ENCODE data around the gene COQ5. TPM values are rescaled to one million over a fixed set of nuclear protein-coding genes. Genes with fewer than 3 reads are reported as not detected.

The COQ5 gene
- total RNA-seq, 1 donor from 2014 or later, result 29.3 TPM

DNA sequence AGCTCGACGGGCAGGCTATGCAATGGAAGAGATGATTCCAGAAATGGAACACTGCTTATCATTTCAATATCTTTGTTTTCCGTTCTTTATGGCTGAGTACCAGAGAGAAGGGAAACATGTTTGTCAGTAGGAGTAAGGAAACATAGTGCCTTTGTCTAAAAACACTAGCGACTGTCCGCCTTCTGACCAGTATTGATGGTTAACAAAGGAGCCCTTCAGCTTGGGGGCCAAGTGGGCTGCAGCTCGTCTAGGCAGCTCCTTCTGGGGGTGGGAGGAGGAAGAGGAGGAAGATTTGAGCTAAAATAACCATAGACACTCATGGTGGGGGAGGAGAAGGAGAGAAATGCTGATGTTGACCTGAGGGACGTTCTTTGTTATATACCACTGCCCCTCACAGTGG is 15.0 kb downstream of the COQ5 start:
- no peak for DNase-seq (ENCODE audit: low spot score)
- Mint-ChIP-seq H3K27me3 (ENCODE audit: low read depth) (no peaks in the 10 kb centered on the region), H3K4me3 (ENCODE audit: low read depth) (no peak overlapping the region), H3K27ac (no peak overlapping the region), H3K9me3 (no peaks in the 10 kb centered on the region), H3K36me3 (ENCODE audit: low read depth) (peaks cover 30% of the 10 kb centered on the region), H3K4me1 (ENCODE audit: low read depth) (no peaks in the 10 kb centered on the region)
- intact Hi-C loops (cut with micrococcal nuclease), result no loop called here

DNA sequence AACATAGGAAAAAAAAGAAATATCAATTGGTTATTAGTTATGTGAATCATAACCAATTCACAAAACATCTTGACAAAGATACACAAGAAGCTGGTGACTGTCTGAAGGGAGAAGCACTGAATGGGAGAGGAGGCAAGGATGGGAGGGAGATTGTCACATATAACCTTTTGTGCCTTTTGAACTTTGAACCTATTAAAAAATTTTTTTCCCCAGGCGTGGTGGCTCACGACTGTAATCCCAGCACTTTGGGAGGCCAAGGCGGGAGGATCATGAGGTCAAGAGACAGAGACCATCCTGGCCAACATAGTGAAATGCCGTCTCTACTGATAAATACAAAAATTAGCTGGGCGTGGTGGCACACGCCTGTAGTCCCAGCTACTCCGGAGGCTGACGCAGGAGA is 20.4 kb downstream of the COQ5 start:
- Mint-ChIP-seq H3K4me1 (ENCODE audit: low read depth) (no peaks in the 10 kb centered on the region), H3K27me3 (ENCODE audit: low read depth) (no peaks in the 10 kb centered on the region), H3K4me3 (ENCODE audit: low read depth) (no peak overlapping the region), H3K36me3 (ENCODE audit: low read depth) (peaks cover 25% of the 10 kb centered on the region), H3K9me3 (no peaks in the 10 kb centered on the region), H3K27ac (no peak overlapping the region)
- intact Hi-C loops (cut with micrococcal nuclease), result no loop called here
- DNase-seq (ENCODE audit: low spot score), result no peak

DNA sequence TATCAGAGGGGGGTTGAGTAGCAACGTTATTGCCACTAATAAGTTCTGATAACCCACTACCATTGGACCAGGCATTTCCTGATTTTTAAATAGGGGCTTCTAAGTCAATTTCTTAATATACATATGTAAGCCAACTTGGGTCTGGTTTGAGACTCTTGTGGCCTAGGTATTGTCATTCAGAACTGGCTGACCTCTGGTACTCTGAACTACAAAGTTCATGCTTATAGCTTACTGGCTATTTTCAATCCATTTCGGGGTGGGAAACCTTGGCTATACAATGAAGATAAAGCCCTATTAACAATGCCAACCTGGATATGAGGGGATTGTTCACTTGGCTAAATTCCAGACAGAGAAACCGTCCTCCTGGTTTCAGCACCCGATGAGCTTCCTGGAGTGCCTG is 24.4 kb downstream of the COQ5 start:
- H3K4me3 Mint-ChIP-seq (ENCODE audit: low read depth), result no peak overlapping the region
- H3K4me1 Mint-ChIP-seq (ENCODE audit: low read depth), result peaks cover 3% of the 10 kb centered on the region

DNA sequence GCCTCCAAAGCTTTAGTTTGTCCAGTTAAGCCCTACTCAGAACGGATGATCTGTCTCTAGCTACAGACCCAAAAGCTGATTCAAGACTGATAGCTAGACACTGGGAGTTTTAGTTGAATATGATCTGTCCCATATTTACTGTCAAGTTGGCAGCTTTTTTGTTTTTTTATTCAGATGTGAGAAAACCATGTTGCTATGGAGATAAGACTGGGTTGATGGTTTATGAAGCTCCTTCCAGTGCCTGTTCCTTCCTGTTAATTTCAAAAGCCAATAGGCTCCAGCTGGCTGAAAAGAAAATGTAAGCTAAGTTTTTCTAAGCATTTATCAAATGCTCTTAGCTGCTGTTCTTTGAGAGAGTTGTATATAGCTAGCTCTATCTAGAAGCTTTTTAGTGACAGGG is 28.4 kb downstream of the COQ5 start:
- H3K27me3 Mint-ChIP-seq (ENCODE audit: low read depth), result no peaks in the 10 kb centered on the region
- H3K4me3 Mint-ChIP-seq (ENCODE audit: low read depth), result no peak overlapping the region
- intact Hi-C loops (cut with micrococcal nuclease), result no loop called here
- H3K36me3 Mint-ChIP-seq (ENCODE audit: low read depth), result peaks cover 56% of the 10 kb centered on the region
- DNase-seq (ENCODE audit: low spot score), result no peak
- H3K4me1 Mint-ChIP-seq (ENCODE audit: low read depth), result peaks cover 24% of the 10 kb centered on the region
- no peaks in the 10 kb centered on the region for H3K9me3 Mint-ChIP-seq
- H3K27ac Mint-ChIP-seq, result no peak overlapping the region

More for the DNA sequence above, 24.4 kb downstream of the COQ5 start:
- Mint-ChIP-seq H3K27me3 (ENCODE audit: low read depth) (no peaks in the 10 kb centered on the region), H3K9me3 (no peaks in the 10 kb centered on the region), H3K27ac (no peak overlapping the region), H3K36me3 (ENCODE audit: low read depth) (peaks cover 38% of the 10 kb centered on the region)
- intact Hi-C loops (cut with micrococcal nuclease), result no loop called here
- no peak for DNase-seq (ENCODE audit: low spot score)

DNA sequence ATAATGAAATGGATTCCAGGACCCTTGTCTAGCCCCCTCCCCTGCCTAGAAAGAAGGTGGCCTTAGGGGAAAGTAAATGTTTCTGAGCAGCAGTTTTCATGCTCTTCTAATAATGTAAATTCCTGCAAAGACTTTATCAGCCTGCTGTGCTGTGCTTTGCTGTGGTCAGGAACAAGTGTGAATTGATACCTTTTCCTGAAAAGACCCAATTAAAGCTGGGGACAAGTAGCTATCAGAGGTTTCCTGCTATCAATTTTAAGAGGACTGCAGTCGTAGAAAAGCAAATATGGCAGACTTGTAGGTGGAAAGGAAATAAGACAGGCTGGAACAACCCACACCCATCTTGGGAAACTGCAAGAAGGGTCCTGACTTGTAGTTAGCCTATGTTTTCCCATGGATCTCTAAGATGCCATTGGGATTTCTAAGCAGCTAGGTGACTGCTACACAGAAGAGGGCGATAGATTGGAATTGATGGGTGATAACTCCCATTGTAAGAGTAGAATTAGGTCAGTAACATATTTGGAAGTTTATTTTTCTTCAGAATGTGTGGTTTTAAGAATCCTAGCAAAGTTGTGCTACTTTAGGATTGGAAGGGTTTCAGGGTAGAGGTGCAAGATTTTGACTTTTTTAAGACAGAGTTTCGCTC is 30.0 kb downstream of the COQ5 start:
- H3K4me1 Mint-ChIP-seq (ENCODE audit: low read depth), result peaks cover 31% of the 10 kb centered on the region
- H3K36me3 Mint-ChIP-seq (ENCODE audit: low read depth), result peaks cover 54% of the 10 kb centered on the region
- H3K4me3 Mint-ChIP-seq (ENCODE audit: low read depth), result no peak overlapping the region
- H3K9me3 Mint-ChIP-seq, result no peaks in the 10 kb centered on the region
- no peak for DNase-seq (ENCODE audit: low spot score)
- intact Hi-C loops (cut with micrococcal nuclease), result loop anchor here (5.0 kb wide), 1 partner anchor 52 kb away; the partner anchor contains the start of genes GATC and TRIAP1
- no peaks in the 10 kb centered on the region for H3K27me3 Mint-ChIP-seq (ENCODE audit: low read depth)
- no peak overlapping the region for H3K27ac Mint-ChIP-seq

DNA sequence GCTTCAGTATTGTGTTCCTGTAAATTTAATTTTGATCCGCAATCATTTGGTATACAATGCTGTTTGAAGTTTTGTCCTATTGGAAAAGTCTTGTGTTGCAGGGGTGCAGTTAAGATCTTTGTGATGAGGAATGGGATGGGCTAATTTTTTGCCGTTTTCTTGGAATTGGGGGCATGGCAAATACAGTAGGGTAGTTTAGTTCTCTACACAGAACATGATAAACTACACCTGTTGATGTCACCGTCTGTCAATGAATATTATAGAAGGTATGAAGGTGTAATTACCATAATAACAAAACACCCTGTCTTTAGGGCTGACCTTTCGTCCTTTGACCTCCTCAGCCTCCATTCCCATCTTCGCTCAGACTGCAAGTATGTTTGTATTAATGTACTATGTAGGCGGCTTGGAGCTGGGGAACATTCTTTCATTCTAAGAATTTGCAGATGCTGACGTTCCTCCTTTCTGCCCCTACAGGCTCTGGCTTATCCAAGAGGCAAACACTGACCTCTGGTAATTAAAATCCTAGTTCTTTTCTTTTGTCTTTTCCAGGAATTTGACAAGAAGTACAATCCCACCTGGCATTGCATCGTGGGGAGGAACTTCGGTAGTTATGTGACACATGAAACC is 31.3 kb downstream of the COQ5 start:
- peak overlapping the region; percentile 29 for H3K27ac Mint-ChIP-seq
- peak overlapping the region; percentile 98 for H3K4me3 Mint-ChIP-seq (ENCODE audit: low read depth)
- no peak for DNase-seq (ENCODE audit: low spot score)
- peaks cover 31% of the 10 kb centered on the region for H3K4me1 Mint-ChIP-seq (ENCODE audit: low read depth)
- no peaks in the 10 kb centered on the region for H3K27me3 Mint-ChIP-seq (ENCODE audit: low read depth)
- H3K9me3 Mint-ChIP-seq, result no peaks in the 10 kb centered on the region
- intact Hi-C loops (cut with micrococcal nuclease), result loop anchor here (2.0 to 5.0 kb wide), 2 partner anchors 37 to 50 kb away; partner anchors contain the start of genes GATC, RNF10 and TRIAP1
- H3K36me3 Mint-ChIP-seq (ENCODE audit: low read depth), result peaks cover 43% of the 10 kb centered on the region

DNA sequence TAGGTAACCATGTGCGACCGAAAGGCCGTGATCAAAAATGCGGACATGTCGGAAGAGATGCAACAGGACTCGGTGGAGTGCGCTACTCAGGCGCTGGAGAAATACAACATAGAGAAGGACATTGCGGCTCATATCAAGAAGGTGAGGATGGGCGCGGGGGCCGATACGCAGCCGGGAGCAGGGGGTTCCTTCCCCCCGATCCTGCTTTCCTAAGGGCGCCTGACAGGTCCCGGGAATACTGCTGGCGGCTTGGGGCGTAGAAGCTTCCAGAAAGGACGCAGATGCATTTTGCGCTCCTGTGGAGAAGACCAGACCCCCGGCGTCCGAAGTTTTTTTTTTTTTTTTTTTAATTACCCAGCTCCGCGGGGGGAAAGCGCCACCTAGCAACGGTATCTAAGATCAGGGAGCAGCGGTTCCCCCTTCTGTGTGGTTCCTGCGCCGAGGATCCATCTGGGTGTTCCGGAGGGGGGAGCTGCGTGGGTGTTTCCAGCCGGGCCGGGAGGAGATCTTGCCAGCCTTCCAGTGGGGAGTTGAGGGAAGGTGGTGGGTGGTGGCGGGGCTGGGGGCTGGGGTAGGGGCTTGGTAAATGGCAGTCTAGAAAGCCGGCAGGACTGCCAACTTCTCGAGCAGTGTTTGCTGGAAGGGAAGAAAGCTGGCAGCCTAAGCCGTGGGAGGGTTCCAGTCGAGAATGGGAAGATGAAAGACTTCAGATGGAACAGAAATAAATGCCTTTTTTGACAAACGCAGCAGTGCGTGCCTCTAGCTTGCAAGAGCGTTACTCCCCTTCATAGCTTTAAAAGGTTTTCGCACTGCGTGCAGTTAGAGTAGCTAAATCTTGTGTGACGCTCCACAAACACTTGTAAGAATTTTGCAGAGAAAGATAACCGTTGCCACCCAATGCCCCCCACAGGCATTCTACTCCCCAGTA is 32.3 kb downstream of the COQ5 start:
- intact Hi-C loops (cut with micrococcal nuclease), result loop anchor here (1.0 to 5.0 kb wide), 3 partner anchors 27 to 49 kb away; partner anchors contain the start of genes GATC, RNF10, SRSF9 and TRIAP1
- Mint-ChIP-seq H3K36me3 (ENCODE audit: low read depth) (peaks cover 37% of the 10 kb centered on the region), H3K4me1 (ENCODE audit: low read depth) (peaks cover 31% of the 10 kb centered on the region), H3K27me3 (ENCODE audit: low read depth) (no peaks in the 10 kb centered on the region), H3K9me3 (no peaks in the 10 kb centered on the region), H3K4me3 (ENCODE audit: low read depth) (peak overlapping the region; percentile 98), H3K27ac (peak overlapping the region; percentile 87)
- DNase-seq (ENCODE audit: low spot score), result peak; percentile 18

DNA sequence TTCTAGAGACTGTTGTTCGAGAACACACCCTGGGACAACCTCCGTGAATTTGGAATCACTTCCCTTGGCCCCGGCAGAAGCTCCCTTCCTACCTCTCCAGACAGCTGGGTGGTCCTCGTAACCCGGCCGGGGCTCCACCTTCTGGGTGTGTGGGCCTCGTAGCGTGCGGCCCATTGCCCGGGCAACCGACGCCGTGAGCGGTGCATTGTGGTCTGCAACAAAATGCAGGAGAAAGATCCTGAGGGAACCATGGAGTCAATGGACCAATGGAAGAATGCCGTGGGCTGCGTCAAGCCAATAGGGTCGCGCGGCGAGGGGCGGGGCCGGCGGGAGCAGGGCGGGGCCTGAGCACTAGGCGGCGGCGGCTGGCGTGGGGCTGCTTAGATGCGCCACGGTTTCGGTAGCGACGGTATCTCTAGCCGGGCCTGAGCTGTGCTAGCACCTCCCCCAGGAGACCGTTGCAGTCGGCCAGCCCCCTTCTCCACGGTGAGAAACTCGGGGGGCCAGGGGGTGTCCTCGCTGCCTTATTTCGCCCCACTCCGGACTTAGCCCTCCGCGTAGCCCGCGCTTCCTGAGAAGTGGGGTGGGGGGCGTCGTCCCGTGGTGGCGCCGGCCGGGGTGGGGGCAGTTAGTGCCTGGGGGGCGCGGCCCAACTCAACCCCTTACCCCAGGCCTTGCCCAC is 33.1 kb downstream of the COQ5 start, which contains the start of gene DYNLL1:
TSS of gene DYNLL1 (plus strand) at position 383 of the 682 bp plus-strand sequence. CDS start 309 bp downstream, outside the sequence.
- intact Hi-C loops (cut with micrococcal nuclease), result loop anchor here (1.0 to 5.0 kb wide), 3 partner anchors 27 to 49 kb away; partner anchors contain the start of genes GATC, RNF10, SRSF9 and TRIAP1
- H3K27ac Mint-ChIP-seq, result peak within 1 kb of the TSS; percentile 87
- H3K9me3 Mint-ChIP-seq, result no peaks in the 10 kb centered on the region
- peak within 1 kb of the TSS; percentile 98 for H3K4me3 Mint-ChIP-seq (ENCODE audit: low read depth)
- H3K4me1 Mint-ChIP-seq (ENCODE audit: low read depth), result peaks cover 31% of the 10 kb centered on the region
- no peaks in the 10 kb centered on the region for H3K27me3 Mint-ChIP-seq (ENCODE audit: low read depth)
- DNase-seq (ENCODE audit: low spot score), result peak; percentile 96
- peaks cover 37% of the 10 kb centered on the region for H3K36me3 Mint-ChIP-seq (ENCODE audit: low read depth)

DNA sequence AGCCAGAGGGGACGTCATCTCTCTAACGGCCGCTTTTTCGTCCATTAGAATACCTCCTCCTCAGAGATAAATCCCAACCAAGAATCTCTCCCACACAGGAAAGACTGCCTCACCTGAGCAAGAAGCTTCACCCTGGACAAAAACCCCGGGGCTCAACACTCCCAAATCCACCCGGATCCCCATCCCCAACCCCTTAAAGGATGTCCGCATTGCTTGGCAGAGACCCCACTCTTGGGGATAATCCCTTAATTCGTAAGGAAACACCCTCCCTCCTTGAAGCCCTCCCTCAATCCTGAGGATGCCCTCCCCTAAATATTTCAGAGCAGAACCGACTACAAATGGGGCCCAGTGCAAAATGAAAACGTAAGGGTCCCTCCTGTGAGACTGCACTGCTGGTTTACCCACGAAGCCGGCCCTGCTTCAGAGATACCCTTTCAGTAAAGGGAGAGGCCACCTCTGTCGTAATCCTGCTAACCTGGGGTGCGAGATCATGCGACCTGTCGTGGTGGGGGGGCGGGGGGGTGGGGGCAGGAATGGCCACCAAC is 33.7 kb downstream of the COQ5 start:
- DNase-seq (ENCODE audit: low spot score), result no peak
- Mint-ChIP-seq H3K4me3 (ENCODE audit: low read depth) (peak overlapping the region; percentile 98), H3K4me1 (ENCODE audit: low read depth) (peaks cover 27% of the 10 kb centered on the region), H3K9me3 (no peaks in the 10 kb centered on the region), H3K27ac (peak overlapping the region; percentile 84), H3K36me3 (ENCODE audit: low read depth) (peaks cover 32% of the 10 kb centered on the region), H3K27me3 (ENCODE audit: low read depth) (no peaks in the 10 kb centered on the region)
- intact Hi-C loops (cut with micrococcal nuclease), result loop anchor here (5.0 kb wide), 1 partner anchor 48 kb away; the partner anchor contains the start of genes GATC and TRIAP1

DNA sequence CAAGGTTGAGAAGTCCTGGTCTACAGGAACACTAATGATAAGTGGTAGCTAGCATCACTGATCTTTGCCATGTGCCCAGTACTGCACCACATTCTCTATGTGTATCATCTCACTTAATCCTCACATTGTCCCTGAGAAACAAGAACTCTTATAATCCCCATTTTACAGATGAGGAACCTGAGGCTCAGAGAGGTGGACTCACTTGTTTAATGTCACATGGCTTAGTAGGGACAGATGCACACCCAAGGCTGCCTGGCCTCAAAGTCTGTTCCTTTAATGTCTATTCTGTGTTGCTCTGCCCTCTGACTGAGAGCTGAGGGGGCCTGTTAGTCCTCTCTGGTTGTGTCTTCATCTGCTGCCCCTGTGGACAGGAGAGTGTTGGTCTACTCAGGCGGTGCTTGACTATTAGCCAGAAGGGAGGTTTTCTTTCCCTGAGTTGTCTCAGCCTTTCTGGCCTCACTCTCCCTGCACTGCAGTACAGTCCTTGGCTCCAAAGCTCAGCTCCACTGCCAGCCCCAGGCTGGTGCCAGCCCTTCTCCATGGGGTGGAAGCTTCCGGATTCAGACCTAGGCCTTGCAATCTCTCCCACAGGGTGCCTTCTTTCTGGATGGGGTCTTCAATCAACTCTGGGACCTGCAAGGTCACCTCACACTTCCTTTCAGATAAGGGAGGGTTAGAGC is 38.0 kb downstream of the COQ5 start:
- Mint-ChIP-seq H3K4me3 (ENCODE audit: low read depth) (no peak overlapping the region), H3K36me3 (ENCODE audit: low read depth) (no peaks in the 10 kb centered on the region), H3K27ac (no peak overlapping the region), H3K4me1 (ENCODE audit: low read depth) (peaks cover 6% of the 10 kb centered on the region), H3K27me3 (ENCODE audit: low read depth) (no peaks in the 10 kb centered on the region), H3K9me3 (no peaks in the 10 kb centered on the region)
- intact Hi-C loops (cut with micrococcal nuclease), result no loop called here
- DNase-seq (ENCODE audit: low spot score), result no peak

DNA sequence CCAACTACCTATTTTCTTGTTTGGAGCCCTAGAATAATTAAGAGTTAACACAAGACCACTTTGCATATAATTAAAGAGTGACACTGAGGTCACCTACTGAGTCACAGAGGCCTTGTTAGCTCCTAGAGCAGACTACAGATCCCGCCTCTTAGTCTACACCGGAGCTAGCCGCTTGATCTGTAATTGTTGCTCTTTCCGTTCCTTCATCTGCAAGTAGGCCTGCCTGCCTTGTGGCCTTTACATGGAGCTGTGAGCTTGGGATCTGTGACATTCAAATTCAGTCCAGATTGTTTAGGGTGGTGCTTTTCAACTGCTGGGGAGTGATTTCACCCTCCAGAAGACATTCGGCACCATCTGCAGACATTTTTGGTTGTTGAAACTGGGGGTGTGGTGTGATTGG is 38.6 kb downstream of the COQ5 start:
- Mint-ChIP-seq H3K4me1 (ENCODE audit: low read depth) (peaks cover 5% of the 10 kb centered on the region), H3K9me3 (no peaks in the 10 kb centered on the region), H3K27me3 (ENCODE audit: low read depth) (no peaks in the 10 kb centered on the region), H3K36me3 (ENCODE audit: low read depth) (no peaks in the 10 kb centered on the region), H3K27ac (no peak overlapping the region), H3K4me3 (ENCODE audit: low read depth) (no peak overlapping the region)
- intact Hi-C loops (cut with micrococcal nuclease), result no loop called here
- no peak for DNase-seq (ENCODE audit: low spot score)
